Stimulated activated CD4-positive, alpha-beta T cell treated with anti-CD3 and anti-CD28 coated beads, TNF-alpha, amount 100 ng/mL, for 1 hour (primary cell): ENCODE results near the gene ATP5ME.
"Not testable (repeated sequence)": the region's sequence is repeated elsewhere in the genome, so short reads cannot be mapped to it uniquely, and the experiment has no call there.

Experiments
- DNase-seq, 3 donors: peaks; one replicate each; pipeline ENCODE4 v3.0.0-alpha.2; 2020; ENCODE audit warnings: low read depth in 3 of 3, low spot score in 1 of 3

The ATP5ME gene

DNA sequence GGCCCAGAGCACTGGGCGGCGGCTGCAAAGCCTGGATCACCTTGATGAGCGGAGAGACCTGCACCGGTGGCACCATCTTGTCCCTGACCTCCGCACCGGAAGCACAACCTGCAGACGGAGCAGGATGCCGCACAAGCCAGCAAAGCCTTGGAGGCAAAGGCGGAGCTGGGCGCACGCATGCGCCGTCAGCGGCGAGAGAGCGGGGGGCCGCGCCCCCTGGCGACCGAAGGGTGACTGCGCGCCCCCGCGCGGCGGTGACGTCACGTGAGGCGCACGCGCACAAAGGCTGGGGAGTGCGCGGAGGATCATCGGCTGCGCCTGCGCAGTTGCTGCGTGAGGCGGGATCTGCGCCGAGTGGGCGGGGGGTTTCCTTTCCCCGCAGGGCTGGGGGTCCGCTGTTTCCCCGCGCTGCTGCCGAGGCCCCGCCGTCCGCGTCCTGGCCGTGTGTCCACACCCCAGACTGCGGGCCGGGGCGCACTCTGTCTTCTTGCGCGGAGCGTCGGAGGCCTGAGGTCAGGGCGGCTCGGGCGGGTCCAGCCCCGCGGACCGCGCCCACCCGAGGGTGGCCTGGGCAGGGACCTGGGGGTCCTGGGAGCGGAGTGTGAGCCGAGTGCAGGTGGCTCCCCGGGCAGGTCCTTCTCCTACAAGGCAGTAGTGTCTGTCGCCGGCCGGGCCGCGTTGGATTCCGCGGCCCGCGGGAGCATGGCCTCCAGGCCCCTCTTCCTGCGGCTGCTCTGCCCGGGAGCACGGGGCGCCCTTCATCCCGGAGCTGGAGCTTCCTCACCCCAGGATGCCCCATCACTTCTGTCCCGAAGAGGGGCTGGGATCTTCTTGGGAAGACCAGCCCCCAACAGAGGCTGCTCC lies at the start of gene ATP5ME, which contains the start of gene MYL5:
TSS of gene ATP5ME (minus strand) at position 105 of the 864 bp plus-strand sequence. CDS start at position 76, 29 bp downstream.
TSS of gene MYL5 (plus strand) at position 371 of the 864 bp plus-strand sequence. CDS start 3,485 bp downstream, outside the sequence.
- DNase-seq: peak; percentile 94 to 99 (median 98)

DNA sequence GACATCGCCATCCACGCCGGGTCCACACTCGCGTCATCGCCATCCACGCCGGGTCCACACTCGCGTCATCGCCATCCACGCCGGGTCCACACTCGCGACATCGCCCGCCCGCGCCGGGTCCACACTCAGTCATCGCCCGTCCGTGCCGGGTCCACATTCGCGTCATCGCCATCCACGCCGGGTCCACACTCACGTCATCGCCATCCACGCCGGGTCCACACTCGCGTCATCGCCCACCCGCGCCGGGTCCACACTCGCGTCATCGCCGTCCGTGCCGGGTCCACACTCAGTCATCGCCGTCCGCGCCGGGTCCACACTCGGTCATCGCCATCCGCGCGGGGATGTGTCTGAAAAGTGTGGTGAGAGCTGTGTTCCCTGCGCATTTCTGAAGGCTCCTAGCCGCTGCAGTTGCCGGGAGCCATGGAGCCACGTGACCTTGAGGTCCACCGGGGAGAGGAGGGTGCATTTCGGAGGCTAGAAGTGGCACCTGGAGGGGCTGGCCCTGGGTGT lies 48.8 kb upstream of the ATP5ME start:
- no peak for DNase-seq

DNA sequence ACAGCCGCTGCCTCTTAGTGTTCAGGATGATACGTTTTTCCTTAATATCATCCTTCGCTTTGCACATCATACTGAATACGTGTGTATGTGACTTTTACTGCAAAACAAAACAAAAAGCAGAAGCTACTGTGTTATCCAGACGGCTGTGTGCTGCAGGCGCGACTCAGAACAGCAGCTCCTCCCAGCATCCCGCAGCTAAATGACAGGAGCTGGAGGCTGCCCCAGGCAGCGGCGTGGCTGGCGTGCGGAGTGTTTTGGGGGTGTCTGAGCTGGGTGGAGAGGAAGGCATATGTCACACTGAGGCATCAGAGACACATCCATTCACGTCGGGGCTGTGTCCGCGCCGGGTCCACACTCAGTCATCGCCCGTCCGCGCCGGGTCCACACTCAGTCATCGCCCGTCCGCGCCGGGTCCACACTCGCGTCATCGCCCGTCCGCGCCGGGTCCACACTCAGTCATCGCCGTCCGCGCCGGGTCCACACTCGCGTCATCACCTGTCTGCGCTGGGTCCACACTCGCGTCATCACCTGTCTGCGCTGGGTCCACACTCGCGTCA lies 48.2 kb upstream of the ATP5ME start:
- DNase-seq: no peak

DNA sequence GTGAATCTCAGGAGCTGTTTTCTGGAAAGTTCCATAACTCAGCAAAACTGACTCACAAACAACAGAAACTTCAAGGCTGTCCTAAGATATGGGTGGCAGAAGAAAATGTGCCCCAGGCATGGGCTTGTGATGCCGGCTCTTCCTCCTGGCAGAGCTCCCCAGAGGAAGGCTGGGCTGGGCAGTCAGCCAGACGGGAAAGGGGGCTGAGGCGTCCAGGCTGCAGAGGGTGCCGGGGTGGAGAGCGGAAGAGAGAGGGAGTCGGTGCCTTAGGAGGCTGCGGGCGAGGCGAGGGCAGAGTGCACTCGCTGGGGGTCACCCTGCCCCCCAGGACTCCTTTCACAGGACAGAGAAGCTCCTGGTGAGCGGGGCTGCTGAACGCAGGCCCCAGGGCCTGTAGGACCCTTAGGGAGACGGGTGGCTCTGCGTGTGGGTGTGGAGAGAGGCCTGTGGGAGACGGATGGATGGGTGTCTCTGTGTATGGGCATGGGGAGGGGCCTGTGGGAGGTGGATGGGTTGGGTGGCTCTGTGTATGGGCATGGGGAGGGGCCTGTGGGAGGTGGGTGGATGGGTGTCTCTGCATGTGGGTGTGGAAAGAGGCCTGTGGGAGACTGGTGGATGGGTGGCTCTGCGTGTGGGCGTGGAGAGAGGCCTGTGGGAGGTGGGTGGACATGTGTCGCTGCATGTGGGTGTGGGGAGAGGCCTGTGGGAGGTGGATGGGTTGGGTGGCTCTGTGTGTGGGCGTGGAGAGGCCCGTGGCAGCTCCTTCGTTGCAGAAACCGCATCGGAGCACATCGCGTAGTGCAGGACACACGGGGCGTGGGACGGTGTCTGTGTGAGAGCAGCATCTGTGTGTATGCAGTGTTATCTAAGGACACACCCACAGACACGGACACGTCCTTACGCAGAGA lies 47.4 kb upstream of the ATP5ME start:
- DNase-seq: no peak

DNA sequence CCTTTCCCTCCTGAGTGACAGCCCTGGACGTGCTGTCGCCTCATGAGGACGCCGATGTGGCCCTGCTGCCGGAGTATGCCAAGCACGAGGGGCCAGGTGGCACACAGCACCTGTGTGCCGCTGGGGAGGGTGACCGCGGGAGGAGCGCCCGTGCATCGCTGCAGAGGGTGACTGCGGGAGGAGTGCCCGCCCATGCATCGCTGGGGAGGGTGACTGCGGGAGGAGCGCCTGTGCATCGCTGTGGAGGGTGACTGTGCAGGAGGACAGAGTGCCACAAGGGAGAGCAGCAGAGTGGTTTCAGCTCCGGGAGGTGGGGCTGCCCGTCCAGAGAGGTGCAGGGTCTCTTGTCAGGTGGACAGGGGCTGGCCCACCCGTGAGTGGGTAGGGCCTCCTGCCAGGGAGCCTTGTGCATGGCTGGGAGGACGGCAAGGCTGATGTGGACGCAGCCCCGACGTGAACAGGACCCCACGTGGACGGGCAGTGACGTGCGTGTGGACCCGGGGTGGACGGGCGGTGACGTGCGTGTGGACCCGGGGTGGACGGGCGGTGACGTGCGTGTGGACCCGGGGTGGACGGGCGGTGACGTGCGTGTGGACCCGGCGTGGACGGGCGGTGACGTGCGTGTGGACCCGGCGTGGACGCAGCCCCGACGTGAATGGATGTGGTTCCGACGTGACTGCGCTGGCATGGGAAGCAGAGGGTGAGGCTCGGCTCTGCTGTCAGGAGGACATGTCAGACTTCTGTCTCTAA lies 46.2 kb upstream of the ATP5ME start:
- DNase-seq: no peak

DNA sequence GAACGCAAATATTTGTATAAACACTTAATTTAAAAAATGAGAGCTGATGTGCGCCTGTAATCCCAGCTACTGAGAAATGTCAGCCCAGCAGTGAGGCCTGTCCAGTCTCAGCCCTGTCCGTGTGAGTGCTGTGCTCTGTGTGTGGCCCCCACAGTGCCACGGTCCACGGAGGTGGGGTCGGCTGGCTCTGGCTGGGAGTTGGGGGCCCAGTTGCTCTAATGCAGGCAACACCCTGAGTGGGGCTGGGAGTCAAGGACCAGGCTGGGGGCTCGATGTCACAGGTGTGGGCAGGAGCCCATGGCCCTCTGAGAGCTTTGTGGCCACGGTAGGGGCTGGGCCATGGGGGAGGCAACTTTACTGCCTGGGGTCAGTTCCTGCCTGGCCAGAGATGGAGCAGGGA lies 44.4 kb upstream of the ATP5ME start:
- no peak for DNase-seq

DNA sequence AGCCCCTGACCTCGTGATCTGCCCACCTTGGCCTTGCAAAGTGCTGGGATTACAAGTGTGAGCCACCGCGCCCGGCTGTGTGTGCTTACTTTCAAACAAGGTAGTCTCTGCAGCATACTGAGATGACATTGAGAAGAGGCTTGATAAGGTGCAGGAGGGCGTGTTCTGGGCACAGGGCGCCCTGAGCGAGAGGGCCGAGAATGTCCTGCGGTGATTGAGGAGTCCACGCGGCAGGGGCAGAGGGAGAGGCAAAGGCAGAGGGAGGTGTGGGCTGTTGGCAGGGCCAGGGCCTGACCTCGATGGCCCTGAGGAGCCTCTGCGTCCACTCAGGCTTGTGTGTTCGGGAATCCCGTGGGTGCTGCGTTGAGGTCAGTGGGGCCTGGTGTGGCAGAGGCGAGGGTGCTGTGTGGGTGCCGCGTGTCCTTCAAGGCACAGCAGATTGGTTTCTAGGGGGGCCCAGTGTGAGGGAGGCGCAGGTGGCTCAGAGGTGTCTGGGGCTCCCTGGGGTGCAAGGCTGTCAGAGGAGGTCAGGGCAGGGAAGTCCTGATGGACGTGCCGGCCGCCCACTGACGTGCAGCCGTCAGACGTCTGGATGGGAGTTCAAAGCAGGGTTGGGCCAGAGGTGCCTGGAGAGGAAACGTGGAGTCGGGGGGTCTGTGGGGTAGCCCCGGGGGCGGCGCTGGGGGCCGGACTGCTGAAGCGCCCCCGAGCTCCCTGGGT lies 43.7 kb upstream of the ATP5ME start:
- no peak for DNase-seq

GRCh38 chr4:714087-714486 lies 40.0 kb upstream of the ATP5ME start:
- DNase-seq: no peak

DNA sequence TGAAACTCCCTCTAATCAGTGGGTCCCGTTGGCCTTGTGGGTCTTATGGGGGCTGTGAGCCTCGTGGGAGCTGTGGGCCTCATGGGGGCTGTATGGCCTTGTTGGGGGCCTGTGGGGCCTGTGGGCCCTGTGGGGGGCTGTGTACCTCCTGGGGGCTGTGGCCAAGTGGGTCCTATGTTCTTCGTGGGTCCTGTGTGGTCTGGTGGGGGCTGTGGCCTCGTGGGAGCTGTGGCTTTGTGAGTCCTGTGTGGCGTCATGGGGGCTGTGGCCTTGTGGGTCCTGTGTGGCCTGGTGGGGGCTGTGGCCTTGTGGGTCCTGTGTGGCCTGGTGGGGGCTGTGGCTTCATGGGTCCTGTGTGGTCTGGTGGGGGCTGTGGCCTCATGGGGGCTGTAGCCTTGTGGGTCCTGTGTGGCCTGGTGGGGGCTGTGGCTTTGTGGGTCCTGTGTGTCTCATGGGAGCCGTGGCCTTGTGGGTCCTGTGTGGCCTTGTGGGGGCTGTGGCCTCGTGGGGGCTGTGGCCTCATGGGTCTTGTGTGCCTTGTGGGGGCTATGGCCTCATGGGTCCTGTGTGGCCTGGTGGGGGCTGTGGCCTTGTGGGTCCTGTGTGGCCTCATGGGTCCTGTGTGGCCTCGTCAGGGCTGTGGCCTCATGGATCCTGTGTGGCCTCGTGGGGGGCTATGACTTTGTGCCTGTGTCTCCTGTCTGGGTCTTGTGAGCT lies 39.0 kb upstream of the ATP5ME start:
- DNase-seq: no peak

DNA sequence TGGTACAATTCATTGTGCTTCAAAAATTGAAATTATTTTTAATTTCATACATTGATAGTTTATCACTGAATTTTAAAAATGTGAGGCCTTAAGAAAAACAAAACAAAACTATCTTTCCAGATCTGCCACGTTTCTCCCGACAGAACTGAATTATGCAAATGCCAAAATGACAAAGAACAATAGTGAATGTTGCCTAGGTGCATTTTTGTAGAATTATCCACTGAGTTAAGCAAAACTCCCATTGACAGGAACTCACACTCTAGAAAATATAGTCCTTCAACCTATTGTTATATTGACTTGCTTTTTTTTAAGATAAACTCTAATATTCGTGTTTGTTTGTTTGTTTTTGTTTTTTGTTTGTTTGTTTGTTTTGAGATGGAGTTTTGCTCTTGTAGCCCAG lies 38.0 kb upstream of the ATP5ME start:
- DNase-seq: no peak

DNA sequence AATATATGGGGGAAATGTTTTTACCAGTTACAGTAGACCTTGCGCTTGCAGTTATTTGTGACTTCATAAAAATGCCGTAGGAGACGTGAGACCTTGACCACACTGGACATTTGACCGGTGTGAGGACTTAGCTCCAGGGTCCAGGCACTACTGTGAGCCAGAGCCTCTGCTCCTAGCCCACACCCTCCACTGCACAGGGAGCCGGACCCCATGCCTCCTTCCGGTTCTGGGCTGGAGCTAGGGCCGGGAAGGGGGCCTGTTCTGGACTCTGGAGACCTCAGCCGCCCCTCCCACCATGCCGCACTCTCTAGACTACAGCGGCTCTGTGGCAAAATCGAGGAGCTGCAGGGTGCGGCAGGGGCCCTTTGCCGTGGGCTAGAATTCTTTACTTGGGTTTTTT lies 36.8 kb upstream of the ATP5ME start:
- no peak for DNase-seq

GRCh38 chr4:710116-710515 lies 36.0 kb upstream of the ATP5ME start:
- DNase-seq: no peak

DNA sequence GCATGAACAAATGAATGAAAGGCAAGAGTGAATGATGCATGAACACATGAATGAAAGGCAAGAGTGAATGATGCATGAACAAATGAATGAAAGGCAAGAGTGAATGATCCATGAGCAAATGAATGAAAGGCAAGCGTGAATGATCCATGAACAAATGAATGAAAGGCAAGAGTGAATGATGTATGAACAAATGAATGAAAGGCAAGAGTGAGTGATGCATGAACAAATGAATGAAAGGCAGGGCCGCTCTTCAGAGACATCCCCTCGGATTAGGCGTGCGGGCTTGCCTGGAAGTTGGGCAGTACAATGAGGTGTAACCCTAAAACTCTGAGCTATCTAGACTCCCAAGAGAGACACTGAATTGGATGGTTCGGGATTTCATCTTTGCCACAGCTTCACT lies 35.3 kb upstream of the ATP5ME start:
- DNase-seq: no peak

DNA sequence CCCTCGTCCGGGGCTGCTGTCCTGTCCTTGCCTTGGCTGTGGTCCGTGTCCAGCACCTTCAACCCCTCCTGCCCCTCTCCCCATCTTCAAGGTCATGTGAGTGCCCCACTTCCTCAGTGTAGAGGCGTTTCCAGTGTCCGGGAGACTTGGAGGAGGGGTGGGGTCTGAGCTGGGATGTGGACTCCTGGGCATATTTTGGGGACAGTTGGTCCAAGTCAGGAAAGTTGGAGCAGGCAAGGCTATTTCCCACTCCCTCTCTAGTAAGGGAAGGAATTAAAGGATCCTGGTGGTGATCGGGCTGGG lies 34.5 kb upstream of the ATP5ME start:
- no peak for DNase-seq

DNA sequence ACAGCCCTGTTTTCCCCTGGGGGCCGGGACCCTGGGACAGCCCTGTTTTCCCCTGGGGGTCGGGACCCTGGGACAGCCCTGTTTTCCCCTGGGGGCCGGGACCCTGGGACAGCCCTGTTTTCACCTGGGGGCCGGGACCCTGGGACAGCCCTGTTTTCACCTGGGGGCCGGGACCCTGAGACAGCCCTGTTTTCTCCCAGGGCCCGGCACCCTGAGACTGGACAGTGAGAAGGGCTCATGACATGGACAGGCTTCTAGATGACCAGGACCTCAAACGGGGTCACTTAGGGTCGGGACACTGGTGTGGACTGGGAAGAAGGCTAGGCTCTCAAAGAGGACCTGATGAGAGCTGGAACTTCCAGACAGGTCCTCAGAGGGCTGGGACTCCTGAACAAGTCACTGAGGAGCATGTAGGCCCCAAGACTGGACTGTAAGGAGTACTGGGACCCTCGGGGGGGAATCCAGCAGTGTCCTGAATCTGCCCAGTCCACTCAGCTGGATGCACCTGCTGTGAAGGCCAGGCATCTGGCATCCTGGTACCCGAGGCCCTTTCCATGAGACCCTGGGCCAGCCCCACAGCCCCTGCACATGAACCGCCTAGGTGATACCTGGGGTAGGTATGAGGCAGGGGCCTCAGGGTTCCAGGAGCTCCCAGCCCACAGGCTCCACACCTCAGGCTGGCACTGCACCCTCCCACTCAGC lies 34.0 kb upstream of the ATP5ME start:
- DNase-seq: no peak

GRCh38 chr4:706834-707598 lies 32.9 kb upstream of the ATP5ME start:
- DNase-seq: no peak

GRCh38 chr4:706083-706633 lies 32.1 kb upstream of the ATP5ME start:
- not testable (repeated sequence) for DNase-seq
